Kidney capillary endothelial cell (primary cell): ENCODE data around the gene LSM7.

ENCODE experiments used
- DNase-seq: peaks from one replicate; pipeline ENCODE4 v3.0.0-alpha.2; 2018; ENCODE audit warnings: low spot score

The LSM7 gene

DNA sequence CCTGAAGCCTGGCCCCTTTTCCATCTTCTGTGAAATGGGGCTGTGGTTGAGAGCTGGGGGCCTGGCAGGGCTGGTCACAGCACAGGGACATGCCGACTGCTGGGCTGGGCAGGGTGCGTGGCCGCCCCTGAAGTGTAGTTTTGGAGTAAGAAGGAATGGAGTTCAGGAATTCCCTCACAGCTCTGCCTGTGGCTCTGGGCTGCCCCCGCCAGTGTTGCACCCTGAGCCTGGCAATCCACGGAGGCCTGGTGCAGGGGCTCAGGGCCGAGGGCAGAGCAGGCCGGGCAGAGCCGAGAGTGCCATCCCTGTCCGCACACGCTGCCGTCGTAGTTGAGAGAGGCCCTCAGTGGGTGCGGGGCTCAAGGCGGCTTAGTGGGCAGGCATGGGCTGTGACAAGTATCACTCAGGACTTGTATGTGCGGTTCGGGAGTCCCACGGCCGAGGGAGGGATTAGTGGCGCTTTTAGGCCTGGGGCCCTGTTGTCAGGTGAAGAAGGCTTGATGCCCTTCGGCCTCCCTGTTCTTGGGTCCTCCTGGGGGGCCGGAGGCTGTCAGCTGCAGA is 9.7 kb upstream of the LSM7 start:
- DNase-seq: no peak

GRCh38 chr19:2337329-2337707 is 8.9 kb upstream of the LSM7 start:
- DNase-seq: no peak

DNA sequence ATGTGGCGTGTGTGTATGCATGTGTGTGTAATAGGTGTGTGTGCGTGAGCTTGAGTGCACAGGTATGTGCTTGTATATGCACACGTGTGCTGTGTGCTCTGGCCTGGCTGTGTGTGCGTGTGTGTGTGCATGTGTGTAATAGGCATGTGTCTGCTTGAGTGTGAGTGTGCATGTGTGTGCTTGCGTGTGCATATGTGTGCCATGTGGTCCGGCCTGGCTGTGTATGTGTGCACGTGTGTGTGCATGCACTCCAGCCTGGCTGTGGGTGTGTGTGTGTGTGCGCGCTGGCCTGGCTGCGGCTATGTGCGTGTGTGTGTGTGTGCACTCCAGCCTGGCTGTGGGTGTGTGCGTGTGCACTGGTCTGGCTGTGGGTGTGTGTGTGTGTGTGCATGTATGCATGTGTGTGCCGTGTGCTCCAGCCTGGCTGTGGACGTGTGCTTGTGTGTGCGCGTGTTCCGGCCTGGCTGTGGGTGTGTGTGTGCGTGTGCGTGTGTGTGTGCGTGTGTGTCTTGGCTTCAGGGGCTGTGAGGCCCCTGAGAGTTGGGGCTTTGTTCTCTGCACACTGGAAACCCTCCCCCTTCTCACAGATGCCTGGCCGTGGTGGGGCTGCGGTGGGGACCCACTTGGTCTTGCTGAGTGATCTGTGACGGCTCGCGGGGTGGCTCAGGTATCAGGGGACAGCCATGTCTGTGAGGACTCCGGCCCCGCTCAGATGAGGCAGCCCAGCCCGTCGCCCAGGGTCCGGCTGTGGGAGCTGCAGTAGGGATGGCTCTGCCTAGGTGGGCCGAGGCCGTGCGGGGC is 8.3 kb upstream of the LSM7 start:
- no peak for DNase-seq

- no peak for DNase-seq
These were observed 7.5 kb upstream of the LSM7 start for GRCh38 chr19:2335848-2336247.

DNA sequence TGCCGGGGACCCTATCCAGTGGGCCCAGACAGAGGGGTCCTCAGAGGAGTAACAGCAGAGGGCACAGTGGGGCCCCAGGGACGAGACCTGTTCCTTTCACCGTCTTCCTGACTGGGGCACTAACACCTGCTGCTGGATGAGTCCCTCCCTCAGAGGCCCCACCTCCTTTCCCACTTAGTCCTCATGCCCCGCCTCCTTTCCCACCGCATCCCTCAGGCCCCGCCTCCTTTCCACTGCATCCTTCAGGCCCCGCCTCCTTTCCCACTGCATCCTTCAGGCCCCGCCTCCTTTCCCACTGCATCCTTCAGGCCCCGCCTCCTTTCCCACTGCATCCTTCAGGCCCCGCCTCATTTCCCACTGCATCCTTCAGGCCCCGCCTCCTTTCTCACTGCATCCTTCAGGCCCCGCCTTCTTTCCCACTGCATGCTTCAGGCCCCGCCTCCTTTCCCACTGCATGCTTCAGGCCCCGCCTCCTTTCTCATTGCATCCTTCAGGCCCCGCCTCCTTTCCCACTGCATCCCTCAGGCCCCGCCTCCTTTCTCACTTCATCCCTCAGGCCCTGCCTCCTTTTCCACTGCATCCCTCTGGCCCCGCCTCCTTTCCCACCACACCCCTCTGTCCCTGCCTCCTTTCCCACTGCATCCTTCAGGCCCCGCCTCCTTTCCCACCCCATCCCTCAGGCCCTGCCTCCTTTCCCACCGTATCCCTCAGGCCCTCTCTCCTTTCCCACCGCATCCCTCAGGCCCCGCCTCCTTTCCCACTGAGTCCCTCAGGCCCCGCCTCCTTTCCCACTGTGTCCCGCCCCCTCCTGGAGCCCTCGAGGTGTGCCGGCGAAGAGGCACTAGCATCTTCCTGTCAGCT is 6.8 kb upstream of the LSM7 start:
- no peak for DNase-seq

GRCh38 chr19:2334426-2334825 is 6.0 kb upstream of the LSM7 start:
- DNase-seq: no peak

GRCh38 chr19:2333807-2334211 is 5.4 kb upstream of the LSM7 start:
- DNase-seq: no peak

DNA sequence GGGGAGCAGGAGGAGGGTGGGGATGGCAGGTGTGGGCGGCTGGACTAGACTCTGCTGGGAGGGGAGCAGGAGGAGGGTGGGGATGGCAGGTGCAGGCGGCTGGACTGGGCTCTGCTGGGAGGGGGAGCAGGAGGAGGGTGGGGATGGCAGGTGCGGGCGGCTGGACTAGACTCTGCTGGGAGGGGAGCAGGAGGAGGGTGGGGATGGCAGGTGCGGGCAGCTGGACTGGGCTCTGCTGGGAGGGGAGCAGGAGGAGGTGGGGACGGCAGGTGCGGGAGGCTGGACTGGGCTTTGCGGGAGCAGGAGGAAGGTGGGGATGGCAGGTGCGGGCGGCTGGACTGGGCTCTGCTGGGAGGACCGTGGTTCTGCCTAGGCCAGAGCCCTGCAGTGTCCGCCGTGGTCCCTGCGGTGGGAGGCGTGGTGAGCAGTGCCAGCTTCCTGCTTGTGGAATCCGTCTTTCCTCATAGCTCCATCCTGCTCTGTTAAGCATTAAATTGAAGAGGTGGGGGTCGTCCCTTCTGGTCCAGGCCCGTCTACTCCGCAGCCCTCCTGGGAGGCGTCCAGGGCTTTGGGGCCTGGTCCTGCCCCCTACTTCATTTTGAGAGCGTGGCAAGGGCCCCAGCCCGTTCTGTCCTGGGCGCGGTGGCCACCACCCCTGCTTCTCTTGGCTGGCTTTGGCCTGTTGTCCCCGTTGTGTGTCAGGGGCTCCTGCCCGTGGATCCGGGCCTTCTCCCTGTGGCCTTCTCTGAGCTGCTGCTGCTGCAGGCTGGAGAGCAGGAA is 4.8 kb upstream of the LSM7 start:
- DNase-seq: no peak

DNA sequence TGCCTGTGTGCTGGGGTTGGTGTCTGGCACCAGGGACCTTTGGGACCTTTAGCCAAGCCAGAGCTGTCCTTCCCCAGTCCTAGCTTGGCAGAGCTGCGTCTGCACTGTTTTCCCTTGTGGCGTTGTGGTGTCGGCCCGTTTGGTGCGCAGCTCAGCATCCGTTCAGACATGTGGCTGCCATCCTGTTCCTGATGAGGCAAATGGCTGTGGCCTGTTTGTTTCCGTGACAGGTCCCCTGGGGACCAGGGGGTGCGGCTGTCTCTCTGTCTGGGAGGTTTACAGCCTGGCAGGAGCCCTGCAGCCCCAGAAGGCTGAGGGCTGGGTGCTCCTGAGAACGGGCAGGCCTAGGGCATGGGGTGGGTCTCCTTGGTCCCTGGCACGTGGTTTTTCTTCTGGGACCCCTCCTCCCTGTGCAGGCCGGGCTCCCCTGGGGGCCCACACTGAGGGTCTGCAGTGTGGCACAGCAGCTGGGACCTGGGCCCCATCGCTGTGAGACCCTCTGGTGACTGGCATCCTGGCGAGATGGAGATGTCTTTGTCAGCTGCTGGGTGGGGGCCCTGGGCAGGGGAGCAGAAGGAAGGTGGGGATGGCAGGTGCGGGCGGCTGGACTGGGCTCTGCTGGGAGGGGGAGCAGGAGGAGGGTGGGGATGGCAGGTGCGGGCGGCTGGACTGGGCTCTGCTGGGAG is 4.1 kb upstream of the LSM7 start:
- peak; percentile 69 for DNase-seq

- DNase-seq: no peak
These were observed 3.3 kb upstream of the LSM7 start for GRCh38 chr19:2331601-2332246.

DNA sequence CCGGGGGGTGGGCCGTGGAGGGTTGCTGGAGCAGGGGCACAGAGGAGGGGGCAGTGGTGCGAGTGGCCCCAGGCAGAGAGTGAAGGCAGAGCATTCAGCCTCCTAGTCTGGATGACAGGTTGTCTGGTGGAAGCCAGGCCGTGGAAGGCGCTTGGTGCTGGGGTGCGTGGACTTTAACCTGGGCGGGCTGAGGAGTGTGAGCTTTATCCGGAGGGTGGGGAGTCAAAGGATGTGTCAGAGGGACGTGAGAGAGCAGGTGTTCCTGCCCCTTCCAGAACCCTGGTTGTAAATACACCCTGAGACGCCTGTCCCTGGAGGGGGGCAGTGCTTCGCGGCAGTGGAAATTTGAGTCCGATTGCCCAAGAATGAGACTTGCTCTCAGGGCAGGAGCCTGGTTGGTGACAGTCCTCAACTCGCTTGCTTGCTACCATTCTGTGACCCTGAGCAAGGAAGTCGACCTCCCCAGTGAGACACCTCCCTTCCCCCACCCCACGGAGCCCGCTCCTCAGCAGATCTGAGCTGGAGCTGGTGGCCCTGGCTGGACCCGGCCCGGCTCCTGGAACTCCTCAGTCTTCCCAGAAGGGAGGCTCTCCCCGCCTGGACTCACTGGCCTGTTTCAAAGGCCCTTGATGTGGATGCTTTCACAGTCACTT is 2.4 kb upstream of the LSM7 start:
- DNase-seq: no peak

GRCh38 chr19:2330255-2330631 is 1.9 kb upstream of the LSM7 start:
- no peak for DNase-seq

GRCh38 chr19:2329501-2329916 is 1.1 kb upstream of the LSM7 start:
- DNase-seq: no peak

DNA sequence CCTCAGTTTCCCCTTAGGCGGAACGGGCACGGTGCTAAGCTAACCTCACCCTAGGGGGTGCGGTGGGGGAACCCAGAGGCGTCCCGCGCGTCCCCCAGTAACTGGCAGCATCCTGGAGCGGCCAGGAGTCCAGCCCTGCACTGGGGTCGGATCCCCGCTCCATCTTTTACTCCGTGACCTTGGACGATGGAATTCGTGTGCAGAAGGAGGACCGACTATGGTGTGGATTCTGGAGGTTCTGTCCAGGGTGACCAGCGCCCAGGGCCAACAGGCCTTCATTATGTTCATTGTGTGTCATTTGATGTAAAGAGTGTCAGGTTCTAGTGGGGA is 728 bp upstream of the LSM7 start:
- no peak for DNase-seq

- DNase-seq: peak; percentile 87
These were observed 499 bp downstream of the LSM7 start for GRCh38 chr19:2327773-2328400.

- no peak for DNase-seq
These were observed 1.6 kb downstream of the LSM7 start for GRCh38 chr19:2326699-2327360.

- DNase-seq: no peak
These were observed 2.9 kb downstream of the LSM7 start for GRCh38 chr19:2325281-2326046.

GRCh38 chr19:2324220-2324948 is 4.0 kb downstream of the LSM7 start:
- DNase-seq: no peak
